ENCODE data around the gene APMAP.

APMAP gene

GRCh38 chr20:24966317-24967012, 26.1 kb downstream of the APMAP start:
- DNase-seq (ENCODE audit: low spot score): no peak

GRCh38 chr20:24965065-24965919, 27.3 kb downstream of the APMAP start:
- no peak for DNase-seq (ENCODE audit: low spot score)

GRCh38 chr20:24964506-24964840, 28.1 kb downstream of the APMAP start:
- DNase-seq (ENCODE audit: low spot score): no peak

GRCh38 chr20:24963672-24964505, 28.7 kb downstream of the APMAP start:
- DNase-seq (ENCODE audit: low spot score): no peak

GRCh38 chr20:24962510-24962909, 30.0 kb downstream of the APMAP start:
- DNase-seq (ENCODE audit: low spot score): no peak

GRCh38 chr20:24962182-24962492, 30.4 kb downstream of the APMAP start:
- no peak for DNase-seq (ENCODE audit: low spot score)

- DNase-seq (ENCODE audit: low spot score): no peak
Observed at GRCh38 chr20:24961384-24962181, 31.0 kb downstream of the APMAP start.

- DNase-seq (ENCODE audit: low spot score): no peak
Observed at GRCh38 chr20:24960861-24961260, 31.7 kb downstream of the APMAP start.

GRCh38 chr20:24960302-24960801, 32.2 kb downstream of the APMAP start:
- no peak for DNase-seq (ENCODE audit: low spot score)

GRCh38 chr20:24959591-24960301, 32.8 kb downstream of the APMAP start:
- DNase-seq (ENCODE audit: low spot score): no peak

GRCh38 chr20:24958506-24959385, 33.8 kb downstream of the APMAP start:
- no peak for DNase-seq (ENCODE audit: low spot score)

- DNase-seq (ENCODE audit: low spot score): no peak
Observed at GRCh38 chr20:24957326-24958016, 35.1 kb downstream of the APMAP start.

GRCh38 chr20:24956001-24956841, 36.3 kb downstream of the APMAP start:
- DNase-seq (ENCODE audit: low spot score): no peak

- no peak for DNase-seq (ENCODE audit: low spot score)
Observed at GRCh38 chr20:24955045-24955444, 37.5 kb downstream of the APMAP start.

GRCh38 chr20:24954566-24954965, 38.0 kb downstream of the APMAP start:
- DNase-seq (ENCODE audit: low spot score): no peak

GRCh38 chr20:24954151-24954550, 38.4 kb downstream of the APMAP start:
- no peak for DNase-seq (ENCODE audit: low spot score)

GRCh38 chr20:24953621-24954133, 38.9 kb downstream of the APMAP start:
- no peak for DNase-seq (ENCODE audit: low spot score)

GRCh38 chr20:24953209-24953575, 39.4 kb downstream of the APMAP start:
- no peak for DNase-seq (ENCODE audit: low spot score)
